ENCODE data around the gene NHLRC1. TPM values are rescaled to one million over a fixed set of nuclear protein-coding genes. Genes with fewer than 3 reads are reported as not detected.

Gene NHLRC1
- total RNA-seq, 4 donors from 2014 or later: 3.5 to 6.9 (median 5.0) TPM

DNA sequence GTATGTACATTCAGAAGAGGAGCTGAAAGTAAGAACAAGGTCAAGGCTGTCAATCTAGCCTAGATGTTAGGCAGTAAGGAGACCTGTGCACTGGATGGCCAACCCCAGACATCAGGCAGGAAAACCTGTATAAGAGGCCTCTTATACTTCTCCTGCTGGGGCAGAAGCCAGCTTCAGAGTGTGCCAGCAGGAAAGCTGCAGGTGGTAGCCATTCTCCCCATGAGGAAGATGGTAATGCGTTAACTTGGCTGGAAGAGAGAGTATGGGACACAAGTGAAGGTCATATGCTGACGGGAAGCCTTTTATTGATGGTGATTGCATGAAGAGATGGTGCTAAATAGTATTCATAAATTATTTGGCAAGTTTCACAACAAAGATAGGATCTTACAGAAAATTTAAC, 20.6 kb downstream of the NHLRC1 start:
- intact Hi-C loops (cut with DNase I; ENCODE audit: low total_unique reads): no loop called here
- DNase-seq (ENCODE audit: low spot score in 2 of 2): no peak
- H3K4me3 ChIP-seq (ENCODE audit: low read depth, poor library complexity, severe bottlenecking): no peak overlapping the region
- TF ChIP-seq POLR2A (IDR thresholded peaks at IDR 0.05): no peak
- TF ChIP-seq, protein P1, sequence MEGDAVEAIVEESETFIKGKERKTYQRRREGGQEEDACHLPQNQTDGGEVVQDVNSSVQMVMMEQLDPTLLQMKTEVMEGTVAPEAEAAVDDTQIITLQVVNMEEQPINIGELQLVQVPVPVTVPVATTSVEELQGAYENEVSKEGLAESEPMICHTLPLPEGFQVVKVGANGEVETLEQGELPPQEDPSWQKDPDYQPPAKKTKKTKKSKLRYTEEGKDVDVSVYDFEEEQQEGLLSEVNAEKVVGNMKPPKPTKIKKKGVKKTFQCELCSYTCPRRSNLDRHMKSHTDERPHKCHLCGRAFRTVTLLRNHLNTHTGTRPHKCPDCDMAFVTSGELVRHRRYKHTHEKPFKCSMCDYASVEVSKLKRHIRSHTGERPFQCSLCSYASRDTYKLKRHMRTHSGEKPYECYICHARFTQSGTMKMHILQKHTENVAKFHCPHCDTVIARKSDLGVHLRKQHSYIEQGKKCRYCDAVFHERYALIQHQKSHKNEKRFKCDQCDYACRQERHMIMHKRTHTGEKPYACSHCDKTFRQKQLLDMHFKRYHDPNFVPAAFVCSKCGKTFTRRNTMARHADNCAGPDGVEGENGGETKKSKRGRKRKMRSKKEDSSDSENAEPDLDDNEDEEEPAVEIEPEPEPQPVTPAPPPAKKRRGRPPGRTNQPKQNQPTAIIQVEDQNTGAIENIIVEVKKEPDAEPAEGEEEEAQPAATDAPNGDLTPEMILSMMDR (IDR thresholded peaks at IDR 0.05): no peak
- WGBS, 2 donors: 66% methylated on average over 2 of the region's 2 CpGs

DNA sequence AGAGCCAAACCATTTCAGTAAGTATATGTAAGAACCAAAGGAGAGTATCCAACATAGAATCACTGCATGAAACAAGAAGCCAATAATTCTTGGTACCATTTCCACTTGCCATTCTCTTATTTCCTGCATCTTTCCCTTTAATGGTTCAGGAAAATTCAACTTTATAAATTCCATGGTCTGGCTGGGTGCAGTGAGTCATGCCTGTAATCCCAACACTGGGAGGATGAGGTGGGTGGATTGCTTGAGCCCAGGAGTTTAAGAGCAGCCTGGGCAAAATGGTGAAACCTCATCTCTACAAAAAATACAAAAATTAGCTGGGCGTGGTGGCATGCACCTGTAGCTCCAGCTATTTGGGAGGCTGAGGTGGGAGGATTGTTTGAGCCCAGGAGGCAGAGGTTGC, 21.2 kb downstream of the NHLRC1 start:
- DNase-seq (ENCODE audit: low spot score in 2 of 2): no peak
- no peak overlapping the region for H3K4me3 ChIP-seq (ENCODE audit: low read depth, poor library complexity, severe bottlenecking)
- intact Hi-C loops (cut with DNase I; ENCODE audit: low total_unique reads): no loop called here
- TF ChIP-seq, protein P1 (IDR thresholded peaks at IDR 0.05): no peak
- no peak for TF ChIP-seq POLR2A (IDR thresholded peaks at IDR 0.05)
- WGBS, 2 donors: 90 to 100% methylated on average over 1 of the region's 1 CpG

DNA sequence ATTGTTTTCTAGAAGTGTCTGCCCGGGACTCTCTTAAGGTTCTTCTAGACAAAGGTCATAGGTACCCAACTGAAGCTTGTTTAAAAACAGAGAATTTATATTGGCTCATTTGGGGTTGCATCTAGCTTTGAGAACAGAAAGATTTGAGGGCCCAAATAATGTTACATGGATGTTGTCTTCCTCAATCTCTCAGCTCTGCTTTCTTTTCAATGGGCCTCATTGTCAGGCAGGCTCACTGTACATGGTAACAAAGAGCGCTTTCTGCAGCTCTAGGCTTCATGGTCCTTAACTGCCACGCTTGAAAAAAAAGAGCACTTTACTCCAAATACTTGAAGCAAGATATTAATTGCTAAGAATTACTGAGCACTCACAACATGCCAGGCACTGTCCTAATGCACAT, 22.2 kb downstream of the NHLRC1 start:
- H3K4me3 ChIP-seq (ENCODE audit: low read depth, poor library complexity, severe bottlenecking): no peak overlapping the region
- TF ChIP-seq, protein P1 (IDR thresholded peaks at IDR 0.05): no peak
- TF ChIP-seq POLR2A (IDR thresholded peaks at IDR 0.05): no peak
- no peak for DNase-seq (ENCODE audit: low spot score in 2 of 2)
- WGBS, 2 donors: 76 to 90% methylated on average over 3 of the region's 3 CpGs
- intact Hi-C loops (cut with DNase I; ENCODE audit: low total_unique reads): no loop called here

DNA sequence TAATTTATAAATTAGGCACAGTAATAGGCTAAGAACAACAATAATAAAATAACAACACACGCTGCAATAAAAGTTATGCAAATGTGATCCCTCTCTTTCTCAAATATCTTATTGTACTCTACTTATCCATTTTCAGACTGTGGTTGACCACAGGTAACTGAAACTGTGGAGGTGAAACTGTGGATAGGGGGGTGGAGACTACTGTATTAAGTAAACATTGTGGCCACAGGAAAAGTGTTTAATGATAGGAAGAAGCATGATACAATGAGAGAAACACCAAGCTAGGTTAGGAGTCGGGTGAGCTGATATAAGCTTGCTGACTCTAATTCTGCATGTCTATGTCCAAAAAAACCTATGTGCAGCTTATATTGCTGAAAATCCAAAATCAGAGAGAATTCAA, 23.0 kb downstream of the NHLRC1 start:
- intact Hi-C loops (cut with DNase I; ENCODE audit: low total_unique reads): no loop called here
- WGBS, 2 donors: 67 to 81% methylated on average over 2 of the region's 2 CpGs
- H3K4me3 ChIP-seq (ENCODE audit: low read depth, poor library complexity, severe bottlenecking): no peak overlapping the region
- TF ChIP-seq POLR2A (IDR thresholded peaks at IDR 0.05): no peak
- TF ChIP-seq, protein P1 (IDR thresholded peaks at IDR 0.05): no peak
- no peak for DNase-seq (ENCODE audit: low spot score in 2 of 2)

DNA sequence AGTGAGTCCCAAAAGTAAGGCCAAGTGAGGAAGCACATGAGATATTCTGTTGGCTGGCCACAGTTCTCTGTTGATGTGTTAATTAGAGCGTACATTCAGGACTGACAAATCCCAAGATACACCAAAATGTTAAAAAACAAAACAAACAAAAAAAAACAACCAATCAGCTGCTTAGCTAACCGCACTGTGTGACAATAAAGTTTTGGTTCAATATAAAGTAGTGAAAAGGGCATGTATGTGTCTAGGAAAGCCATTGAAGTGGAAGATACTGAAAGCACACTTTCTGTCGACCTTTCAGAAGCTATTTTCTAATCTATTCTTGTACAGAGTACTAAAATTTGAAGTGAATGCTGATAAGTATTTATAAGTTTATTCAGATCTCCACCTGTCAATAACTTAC, 26.1 kb downstream of the NHLRC1 start:
- no peak for TF ChIP-seq POLR2A (IDR thresholded peaks at IDR 0.05)
- TF ChIP-seq, protein P1 (IDR thresholded peaks at IDR 0.05): no peak
- DNase-seq (ENCODE audit: low spot score in 2 of 2): no peak
- no peak overlapping the region for H3K4me3 ChIP-seq (ENCODE audit: low read depth, poor library complexity, severe bottlenecking)
- intact Hi-C loops (cut with DNase I; ENCODE audit: low total_unique reads): no loop called here
- WGBS, 2 donors: 90 to 94% methylated on average over 3 of the region's 3 CpGs

DNA sequence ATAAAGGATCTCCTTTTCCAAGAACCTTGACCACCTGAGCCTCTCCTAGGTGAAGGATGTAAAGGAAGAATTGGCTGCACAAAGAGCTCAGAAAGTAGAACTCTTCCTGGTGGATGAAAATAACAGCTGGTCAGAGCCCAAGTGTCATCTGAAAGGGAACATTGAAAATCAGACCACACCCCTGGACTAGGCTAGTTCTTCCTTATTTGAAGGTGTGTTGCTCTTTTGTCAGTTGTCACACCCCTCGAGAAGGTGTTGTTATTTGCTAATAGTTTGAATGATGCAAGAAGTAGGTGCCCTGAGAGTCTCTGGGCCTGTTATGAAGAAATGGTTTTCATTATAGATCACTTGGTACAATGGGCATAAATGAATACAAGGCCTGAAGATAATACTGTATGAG, 31.1 kb downstream of the NHLRC1 start:
- TF ChIP-seq POLR2A (IDR thresholded peaks at IDR 0.05): no peak
- WGBS, 2 donors: 83 to 86% methylated on average over 1 of the region's 1 CpG
- intact Hi-C loops (cut with DNase I; ENCODE audit: low total_unique reads): no loop called here
- no peak overlapping the region for H3K4me3 ChIP-seq (ENCODE audit: low read depth, poor library complexity, severe bottlenecking)
- no peak for DNase-seq (ENCODE audit: low spot score in 2 of 2)

Data from lower leg skin (tissue), 4 donors.